Measurements from ENCODE around the gene ASB1. TPM values are rescaled to one million over a fixed set of nuclear protein-coding genes. Genes with fewer than 3 reads are reported as not detected.
A peak's percentile ranks its signal among the peaks of the same experiment; 100 is the strongest.

ASB1 gene
- total and polyA plus RNA-seq, 9 of the 15 experiments (the other 6 are each of a cell fraction or from before 2014, with no cell fraction given): 6.3 to 37.7 (median 23.9) TPM

GRCh38 chr2:238420878-238421694 is 5.6 kb upstream of the ASB1 start (continued):
- TF ChIP-seq SPI1 (IDR thresholded peaks at IDR 0.05; ENCODE audit: borderline replicate concordance, low read depth, low read length) (peak; percentile 79), NR2C1 (IDR thresholded peaks at IDR 0.05) (peak; percentile 84), NR2C1 (tag; IDR thresholded peaks at IDR 0.05) (peak; percentile 85), KLF10 (CRISPR knock-in tag; IDR thresholded peaks at IDR 0.05) (no peak), ZNF766 (CRISPR knock-in tag; conservative IDR thresholded peaks at IDR 0.05) (no peak), ATF4 (CRISPR knock-in tag; IDR thresholded peaks at IDR 0.05) (no peak), MLLT1 (IDR thresholded peaks at IDR 0.05) (no peak), GMEB1 (CRISPR knock-in tag; IDR thresholded peaks at IDR 0.05) (no peak), ILF3 (IDR thresholded peaks at IDR 0.05; ENCODE audit: borderline replicate concordance) (no peak), TGIF2 (CRISPR knock-in tag; IDR thresholded peaks at IDR 0.05) (no peak), LCOR (CRISPR knock-in tag; IDR thresholded peaks at IDR 0.05) (no peak), HMG20A (CRISPR knock-in tag; conservative IDR thresholded peaks at IDR 0.05) (no peak), TCF3 (CRISPR knock-in tag; IDR thresholded peaks at IDR 0.05) (peak; percentile 87), TAF1 (IDR thresholded peaks at IDR 0.05; ENCODE audit: control insufficient read depth, extremely low read depth, insufficient read depth, low read length, severe bottlenecking) (no peak), MYNN (IDR thresholded peaks at IDR 0.05) (0 out of 2 replicates have a peak, but pooled peaks have one; percentile 42), MYNN (CRISPR knock-in tag; IDR thresholded peaks at IDR 0.05) (no peak), LEF1 (IDR thresholded peaks at IDR 0.05) (peak; percentile 60; the same call in 1 of the 2 replicates), ZNF311 (CRISPR knock-in tag; IDR thresholded peaks at IDR 0.05) (no peak), RERE (CRISPR knock-in tag; IDR thresholded peaks at IDR 0.05; ENCODE audit: borderline replicate concordance) (no peak), BRD9 (IDR thresholded peaks at IDR 0.05; ENCODE audit: low read depth, partially characterized antibody) (no peak)
